IPS-15b (cell line): Measurements from ENCODE around the gene IDUA.
A peak's percentile ranks its signal among the peaks of the same experiment; 100 is the strongest.

Experiments
- H3K27me3 ChIP-seq: one replicate; pipeline ENCODE4 v1.6.1; 2013; ENCODE audit warnings: low read length; ENCODE audit not compliant: control insufficient read depth, insufficient read depth
- H3K36me3 ChIP-seq: one replicate; pipeline ENCODE4 v1.6.1; 2013; ENCODE audit warnings: low read length; ENCODE audit not compliant: control insufficient read depth, insufficient read depth
- H3K4me1 ChIP-seq: one replicate; pipeline ENCODE4 v1.6.1; 2013; ENCODE audit warnings: mild to moderate bottlenecking, low read length; ENCODE audit not compliant: control insufficient read depth, insufficient read depth
- H3K4me3 ChIP-seq: one replicate; pipeline ENCODE4 v1.5.1; 2013; ENCODE audit warnings: low read depth, low read length
- H3K9ac ChIP-seq: one replicate; pipeline ENCODE4 v1.6.1; 2013; ENCODE audit warnings: low read depth, mild to moderate bottlenecking, low read length
- H3K9me3 ChIP-seq: one replicate; pipeline ENCODE4 v1.6.1; 2013; ENCODE audit warnings: mild to moderate bottlenecking, low read length; ENCODE audit not compliant: control insufficient read depth, insufficient read depth

IDUA gene

DNA sequence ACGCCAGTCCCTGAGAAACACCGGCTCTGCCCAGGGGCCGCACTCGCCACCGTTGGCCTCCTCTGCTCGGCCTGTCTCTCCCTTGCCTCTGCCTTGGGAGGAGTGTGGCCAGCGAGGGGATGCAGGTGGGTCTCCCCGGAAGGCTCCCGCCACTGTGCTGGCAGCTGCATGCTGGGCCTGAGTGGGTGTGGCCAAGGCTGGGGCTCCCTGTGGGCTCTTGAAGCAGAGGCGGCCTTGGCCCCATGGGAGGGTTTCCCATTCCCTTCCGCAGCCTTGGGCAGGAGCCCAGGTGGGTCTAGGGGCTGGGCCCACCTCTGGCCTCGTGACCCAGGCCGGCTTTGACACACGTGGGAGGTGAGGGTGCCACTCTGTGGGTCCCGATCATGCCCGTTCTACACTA is 43.7 kb downstream of the IDUA start:
- Histone ChIP-seq H3K36me3 (peaks cover 5% of the 10 kb centered on the region), H3K4me3 (no peak overlapping the region), H3K9ac (no peak overlapping the region), H3K4me1 (no peaks in the 10 kb centered on the region), H3K27me3 (no peaks in the 10 kb centered on the region), H3K9me3 (no peaks in the 10 kb centered on the region)

DNA sequence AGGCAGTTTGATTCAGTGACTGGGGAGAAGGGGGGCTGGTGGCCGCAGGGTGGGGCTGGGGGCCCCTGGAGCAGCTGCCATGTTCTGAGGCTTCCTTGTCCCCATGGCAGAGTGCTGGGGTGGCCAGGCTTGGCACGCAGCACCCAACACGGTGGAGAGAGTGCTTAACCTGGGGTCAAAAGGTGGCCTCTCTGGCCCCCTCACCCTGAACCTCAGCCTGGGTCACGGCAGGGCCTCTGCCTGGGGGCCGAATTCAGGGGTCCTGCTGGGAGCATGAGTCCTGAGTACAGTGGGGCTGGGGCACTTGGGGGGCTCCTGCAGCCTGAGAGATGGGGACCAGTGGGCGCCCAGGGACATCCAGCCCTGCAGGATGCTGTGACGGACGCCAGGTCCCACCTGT is 44.5 kb downstream of the IDUA start:
- H3K27me3 ChIP-seq, result no peaks in the 10 kb centered on the region

DNA sequence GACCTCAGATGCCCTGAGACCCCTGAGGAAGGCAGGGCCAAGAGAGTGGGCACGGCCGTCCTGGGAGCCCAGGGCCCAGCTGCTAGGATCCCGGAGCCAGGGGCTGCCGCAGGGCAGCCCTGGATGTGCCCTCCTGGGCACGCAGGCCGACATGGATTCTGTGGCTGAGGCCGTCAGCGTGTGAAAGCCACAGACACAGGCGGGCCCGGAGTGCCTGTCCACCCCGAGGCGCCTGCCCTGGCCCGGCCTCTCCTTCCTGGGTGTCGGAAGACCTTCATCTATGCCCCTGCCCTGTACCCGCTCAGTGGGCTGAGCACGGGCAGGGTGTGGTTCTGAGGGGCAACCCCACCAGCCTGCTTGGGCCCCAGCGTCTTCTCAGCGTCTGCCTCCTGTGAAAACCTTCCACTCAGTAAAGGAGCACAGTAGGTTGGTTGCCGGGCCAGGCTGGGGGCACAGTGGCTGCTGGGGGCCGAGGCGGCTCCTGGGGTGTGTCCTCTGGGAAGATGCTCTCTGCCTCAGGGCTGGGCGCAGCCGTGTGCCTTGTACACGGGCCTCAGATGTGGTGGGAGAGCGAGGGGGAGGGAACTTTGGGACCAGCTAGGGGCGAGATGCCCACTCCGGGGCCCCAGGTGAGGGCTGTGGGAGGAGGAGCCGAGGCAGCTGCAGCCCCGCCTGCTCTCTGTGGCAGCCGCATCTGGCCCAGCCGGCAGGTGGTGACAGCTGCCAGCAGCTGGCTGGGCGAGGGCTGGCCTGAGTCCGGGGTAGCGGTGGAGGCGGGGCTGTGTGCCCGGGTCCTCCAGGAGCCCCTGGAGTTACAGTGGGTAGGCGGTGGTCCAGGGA is 45.3 kb downstream of the IDUA start:
- Histone ChIP-seq H3K36me3 (no peaks in the 10 kb centered on the region), H3K9ac (no peak overlapping the region), H3K4me1 (no peaks in the 10 kb centered on the region), H3K27me3 (no peaks in the 10 kb centered on the region), H3K4me3 (no peak overlapping the region), H3K9me3 (no peaks in the 10 kb centered on the region)

More for the DNA sequence above, 44.5 kb downstream of the IDUA start:
- no peaks in the 10 kb centered on the region for H3K36me3 ChIP-seq
- H3K9me3 ChIP-seq, result no peaks in the 10 kb centered on the region
- no peak overlapping the region for H3K9ac ChIP-seq
- H3K4me3 ChIP-seq, result no peak overlapping the region
- no peaks in the 10 kb centered on the region for H3K4me1 ChIP-seq

DNA sequence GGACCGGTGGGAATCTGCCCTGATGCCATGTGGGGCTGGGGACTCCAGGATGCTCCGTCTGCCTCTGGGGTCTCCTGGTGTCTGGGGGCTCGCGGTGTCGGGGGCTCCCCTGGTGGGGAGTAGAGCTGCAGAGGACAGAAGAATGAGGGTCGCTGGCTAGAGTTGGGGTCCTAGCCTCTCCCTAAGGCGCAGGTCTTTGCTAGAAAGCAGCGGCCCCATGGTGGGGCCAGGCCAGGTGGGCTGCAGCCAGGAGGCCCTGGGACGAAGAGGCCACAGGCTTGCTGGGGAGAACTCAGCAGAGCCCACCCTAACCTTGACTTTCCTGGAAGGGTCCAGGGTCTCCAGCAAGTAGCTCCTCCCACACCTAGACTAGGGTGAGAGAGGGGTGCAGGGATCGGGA is 46.0 kb downstream of the IDUA start:
- Histone ChIP-seq H3K9me3 (no peaks in the 10 kb centered on the region), H3K27me3 (no peaks in the 10 kb centered on the region), H3K4me3 (no peak overlapping the region), H3K36me3 (no peaks in the 10 kb centered on the region), H3K9ac (no peak overlapping the region), H3K4me1 (no peaks in the 10 kb centered on the region)

DNA sequence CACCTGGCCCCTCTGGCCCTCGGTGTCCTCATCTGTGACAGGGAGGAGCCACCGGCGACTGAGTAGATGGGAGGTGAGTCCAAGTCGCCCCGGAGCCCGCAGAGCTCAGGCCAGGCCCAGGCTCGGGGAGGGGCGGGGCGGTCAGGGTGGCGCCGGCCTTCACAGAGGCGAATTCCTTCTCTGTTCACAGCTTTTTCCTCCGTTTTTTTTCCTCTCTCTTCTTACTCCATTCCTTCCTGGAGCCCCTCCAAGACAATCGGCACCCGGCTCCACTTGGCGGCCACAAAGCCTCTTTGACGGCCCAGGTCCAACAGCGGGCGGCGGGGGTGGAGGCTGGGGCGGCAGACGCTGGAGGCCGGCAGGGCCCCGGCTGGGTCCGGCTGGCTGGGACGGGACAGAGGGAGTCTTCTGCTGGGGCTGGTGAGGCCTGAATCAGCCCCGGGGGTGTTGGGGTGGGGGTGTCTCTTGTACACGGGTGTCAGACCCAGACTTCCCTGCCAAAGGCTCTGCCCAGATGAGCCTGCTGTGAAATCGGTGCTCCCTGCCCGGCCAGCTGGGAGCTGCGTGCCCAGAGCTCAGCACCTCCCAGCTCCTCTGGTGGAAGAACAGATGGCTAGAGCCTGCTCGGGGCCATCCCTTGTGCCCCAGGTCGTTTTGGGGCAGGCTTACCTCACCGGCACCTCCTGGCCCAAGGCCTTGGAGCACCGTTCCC is 47.2 kb downstream of the IDUA start:
- H3K27me3 ChIP-seq, result no peaks in the 10 kb centered on the region
- no peak overlapping the region for H3K9ac ChIP-seq
- H3K9me3 ChIP-seq, result no peaks in the 10 kb centered on the region
- H3K4me1 ChIP-seq, result no peaks in the 10 kb centered on the region
- no peaks in the 10 kb centered on the region for H3K36me3 ChIP-seq
- no peak overlapping the region for H3K4me3 ChIP-seq

DNA sequence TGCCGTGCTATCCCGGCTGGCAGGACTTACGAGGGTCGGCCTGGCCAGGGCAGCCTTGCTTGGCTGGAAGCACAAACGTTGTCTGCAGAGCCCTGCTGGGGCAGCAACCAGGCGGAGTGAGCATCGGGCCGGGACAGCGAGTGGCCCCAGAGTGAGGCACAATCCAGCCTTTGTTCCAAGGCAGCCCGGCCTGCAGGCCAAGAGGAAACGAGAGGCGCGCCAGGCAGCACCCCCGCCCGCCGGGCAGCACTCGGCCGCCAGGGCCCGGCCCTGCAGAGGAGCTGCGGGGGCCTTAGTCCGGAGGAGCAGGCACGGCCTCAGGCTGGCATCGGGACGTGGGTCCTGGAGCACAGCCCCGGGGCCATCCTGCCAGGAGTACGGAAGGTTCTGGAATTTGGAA is 48.7 kb downstream of the IDUA start:
- no peaks in the 10 kb centered on the region for H3K9me3 ChIP-seq
- no peaks in the 10 kb centered on the region for H3K27me3 ChIP-seq
- no peak overlapping the region for H3K4me3 ChIP-seq
- H3K4me1 ChIP-seq, result no peaks in the 10 kb centered on the region
- H3K36me3 ChIP-seq, result no peaks in the 10 kb centered on the region
- H3K9ac ChIP-seq, result no peak overlapping the region

DNA sequence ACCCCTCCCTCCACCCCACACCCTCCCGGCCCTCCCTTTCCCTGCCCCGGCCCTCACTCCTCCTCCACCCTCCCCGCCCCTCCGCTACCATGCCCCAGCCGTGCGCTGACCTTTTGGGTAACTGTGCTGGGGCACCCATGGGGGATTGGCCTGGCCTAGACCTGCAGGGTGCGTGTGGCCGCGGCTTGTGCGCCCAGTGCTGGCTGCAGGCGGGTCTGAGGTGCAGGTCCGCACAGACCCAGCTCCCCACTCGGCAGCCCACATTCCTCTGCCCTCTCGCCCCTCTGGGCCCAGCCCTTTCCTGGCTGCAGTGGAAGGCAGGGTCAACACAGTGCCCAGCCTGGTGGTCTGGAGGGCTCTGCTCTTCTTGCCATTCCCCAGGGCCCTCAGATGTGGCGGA is 49.3 kb downstream of the IDUA start:
- no peaks in the 10 kb centered on the region for H3K36me3 ChIP-seq
- H3K9me3 ChIP-seq, result no peaks in the 10 kb centered on the region
- no peak overlapping the region for H3K4me3 ChIP-seq
- no peaks in the 10 kb centered on the region for H3K4me1 ChIP-seq
- no peak overlapping the region for H3K9ac ChIP-seq
- H3K27me3 ChIP-seq, result no peaks in the 10 kb centered on the region

DNA sequence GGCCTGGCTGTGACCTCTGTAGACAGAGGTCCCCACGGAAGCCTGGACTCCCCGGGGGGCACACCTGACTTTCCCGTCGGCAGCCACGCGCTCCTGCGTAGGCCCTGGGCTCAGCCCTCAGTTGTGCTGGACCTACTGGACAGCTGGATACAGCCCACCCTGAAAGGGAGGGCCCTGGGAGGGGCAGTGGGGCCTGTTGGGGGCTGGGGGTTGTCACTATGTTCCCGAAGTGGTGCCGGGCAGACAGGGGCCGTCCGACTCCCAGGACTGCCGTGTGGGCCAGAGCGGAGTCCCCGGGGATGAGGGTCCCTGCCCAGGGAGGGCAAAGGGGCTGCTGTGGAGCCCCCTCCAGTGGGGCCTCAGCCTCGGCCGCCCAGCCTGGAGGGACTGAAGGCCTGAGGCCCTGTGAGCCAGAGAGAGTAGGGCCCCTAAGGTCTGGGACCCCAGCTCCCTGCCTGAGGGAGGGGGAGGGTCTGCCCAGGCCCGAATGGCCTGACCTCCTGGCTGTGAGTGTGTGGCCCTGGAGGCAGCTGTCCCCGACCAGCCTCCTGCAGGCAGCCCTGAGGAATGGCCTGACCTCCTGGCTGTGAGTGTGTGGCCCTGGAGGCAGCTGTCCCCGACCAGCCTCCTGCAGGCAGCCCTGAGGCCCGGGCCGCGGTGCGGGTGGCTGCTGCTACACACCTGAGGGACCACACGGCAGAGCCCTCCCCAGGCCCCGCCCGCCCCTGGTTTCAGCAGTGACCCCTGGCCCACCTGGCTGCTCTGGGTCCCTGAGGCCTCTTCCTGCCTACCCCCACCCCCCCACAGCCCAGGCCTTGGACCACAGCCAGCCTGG is 50.3 kb downstream of the IDUA start:
- Histone ChIP-seq H3K9ac (no peak overlapping the region), H3K9me3 (no peaks in the 10 kb centered on the region), H3K27me3 (no peaks in the 10 kb centered on the region), H3K4me3 (no peak overlapping the region), H3K36me3 (no peaks in the 10 kb centered on the region), H3K4me1 (peaks cover 3% of the 10 kb centered on the region)

DNA sequence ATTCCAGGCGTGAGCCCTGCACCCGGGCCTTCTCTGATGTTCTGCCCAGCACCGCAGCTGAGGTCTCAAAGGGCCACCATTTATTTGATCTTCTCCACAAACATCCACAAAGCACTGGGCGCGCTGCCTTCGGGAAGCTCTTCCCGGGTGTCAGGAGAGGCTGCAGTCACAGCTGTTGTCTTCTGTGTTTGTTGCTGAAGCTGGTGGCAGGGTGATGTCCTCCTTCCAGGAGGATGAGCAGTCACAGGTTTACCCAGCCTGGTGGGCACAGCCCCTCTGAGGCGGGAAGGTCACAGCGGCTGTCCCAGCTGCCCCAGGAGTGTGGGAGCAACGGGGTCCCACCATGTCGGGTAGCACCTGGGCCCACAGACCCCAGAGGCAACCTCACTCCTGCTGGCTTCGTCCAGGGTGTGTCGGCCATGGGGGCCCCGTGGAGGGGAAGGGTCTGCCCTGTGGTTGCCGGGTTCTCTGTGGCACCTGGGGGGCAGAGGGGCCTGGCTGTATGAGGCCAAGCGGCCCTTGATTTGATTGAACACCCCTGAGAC is 52.2 kb downstream of the IDUA start:
- Histone ChIP-seq H3K9ac (no peak overlapping the region), H3K9me3 (no peaks in the 10 kb centered on the region), H3K36me3 (no peaks in the 10 kb centered on the region), H3K27me3 (no peaks in the 10 kb centered on the region), H3K4me1 (peaks cover 3% of the 10 kb centered on the region), H3K4me3 (no peak overlapping the region)

DNA sequence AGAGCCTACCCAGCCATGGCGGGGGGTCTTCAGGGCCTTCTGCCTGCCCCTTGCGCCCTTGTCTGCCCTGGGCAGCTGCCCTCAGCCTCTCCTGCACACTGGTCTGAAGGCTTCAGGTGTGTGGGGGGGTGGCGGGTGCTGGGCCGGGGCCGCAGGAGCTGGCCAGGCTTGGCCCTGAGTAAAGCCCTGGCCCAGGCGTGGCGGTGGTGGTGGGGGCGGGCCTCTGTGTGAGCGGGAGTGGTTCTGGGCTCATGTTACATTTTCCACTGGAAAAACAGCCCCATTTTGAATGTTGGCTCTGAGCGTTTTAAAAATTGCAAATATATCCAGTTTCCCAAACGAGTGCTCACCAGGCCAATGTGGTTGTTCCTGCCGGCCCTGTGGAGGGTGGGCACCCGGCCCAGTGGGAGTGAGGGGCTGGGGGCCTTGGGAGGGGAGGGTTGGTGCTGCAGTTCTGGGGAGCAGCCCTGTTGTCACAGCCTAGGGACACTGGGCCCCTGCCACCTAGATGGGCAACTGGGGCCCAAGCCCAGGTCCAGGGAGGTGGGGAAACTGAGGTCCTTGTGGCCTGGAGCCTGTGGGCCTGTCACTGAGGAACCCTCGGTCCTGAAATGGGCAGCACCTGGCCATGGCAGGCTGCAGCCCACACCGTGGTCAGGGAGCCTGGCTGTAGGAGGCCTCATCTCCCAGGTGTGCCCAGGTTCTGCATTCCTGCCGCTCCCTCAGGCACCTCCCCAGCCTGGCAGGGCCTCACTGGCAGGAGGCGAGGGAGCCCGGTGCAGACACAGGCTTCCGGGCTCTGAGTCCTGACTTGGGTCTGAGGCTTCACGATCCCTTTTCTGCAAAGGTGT is 52.9 kb downstream of the IDUA start:
- Histone ChIP-seq H3K4me3 (peak overlapping the region; percentile 2), H3K9me3 (no peaks in the 10 kb centered on the region), H3K9ac (no peak overlapping the region), H3K36me3 (no peaks in the 10 kb centered on the region), H3K27me3 (peaks cover 4% of the 10 kb centered on the region), H3K4me1 (peaks cover 3% of the 10 kb centered on the region)
